Hepatocyte (in vitro differentiated cells): ENCODE data around the gene ZMYM4. TPM values are rescaled to one million over a fixed set of nuclear protein-coding genes. Genes with fewer than 3 reads are reported as not detected.

Experiments
- DNase-seq: peaks from one replicate; pipeline ENCODE4 v3.0.0-alpha.2; 2016; ENCODE audit warnings: low spot score
- H2AFZ ChIP-seq: fragments of 200-600 bp; sonication (generic); 2 replicates; pipeline ENCODE4 v1.6.0; 2016; ENCODE audit warnings: antibody characterized with exemption, mild to moderate bottlenecking
- H3K27ac ChIP-seq: fragments of 200-600 bp; sonication (generic); 2 replicates; pipeline ENCODE4 v1.5.1; 2016; ENCODE audit warnings: mild to moderate bottlenecking
- H3K27me3 ChIP-seq: fragments of 200-600 bp; sonication (generic); 2 replicates; pipeline ENCODE4 v1.6.1; 2016
- H3K36me3 ChIP-seq: fragments of 200-600 bp; sonication (generic); replicated peaks from 2 replicates; pipeline ENCODE4 v1.5.1; 2016; ENCODE audit warnings: low read depth; ENCODE audit not compliant: insufficient read depth
- H3K4me1 ChIP-seq: fragments of 200-600 bp; sonication (generic); 2 replicates; pipeline ENCODE4 v1.5.1; 2016; ENCODE audit warnings: mild to moderate bottlenecking, moderate library complexity; ENCODE audit not compliant: insufficient read depth
- H3K4me2 ChIP-seq: fragments of 200-600 bp; sonication (generic); 2 replicates; pipeline ENCODE4 v1.6.0; 2016
- H3K4me3 ChIP-seq: fragments of 200-600 bp; sonication (generic); 2 replicates; pipeline ENCODE4 v1.5.1; 2016; ENCODE audit warnings: mild to moderate bottlenecking
- H3K79me2 ChIP-seq: fragments of 200-600 bp; sonication (generic); 2 replicates; pipeline ENCODE4 v1.6.0; 2017; ENCODE audit warnings: mild to moderate bottlenecking
- H3K9me2 ChIP-seq: fragments of 200-600 bp; sonication (generic); replicated peaks from 2 replicates; pipeline ENCODE4 v1.6.0; 2017; ENCODE audit warnings: mild to moderate bottlenecking; ENCODE audit not compliant: insufficient read depth
- H3K9me3 ChIP-seq: fragments of 200-600 bp; sonication (generic); 2 replicates; pipeline ENCODE4 v1.5.1; 2016; ENCODE audit warnings: low read depth, mild to moderate bottlenecking
- H4K20me1 ChIP-seq: fragments of 200-600 bp; sonication (generic); 2 replicates; pipeline ENCODE4 v1.6.0; 2016; ENCODE audit warnings: mild to moderate bottlenecking; ENCODE audit not compliant: insufficient read depth, poor library complexity, severe bottlenecking
- EZH2 ChIP-seq: fragments of 200-600 bp; sonication (generic); IDR thresholded peaks from 2 replicates; pipeline ENCODE4 v1.6.1; 2016; ENCODE audit warnings: antibody characterized with exemption, mild to moderate bottlenecking, borderline replicate concordance
- EZH2phosphoT487 ChIP-seq: fragments of 200-600 bp; sonication (generic); IDR thresholded peaks from one replicate; pipeline ENCODE4 v1.6.1; 2018; ENCODE audit warnings: antibody characterized with exemption, mild to moderate bottlenecking, low read depth, moderate library complexity; ENCODE audit not compliant: unreplicated experiment, severe bottlenecking
- WGBS: methylation state at CpG from one replicate; pipeline ENCODE4 v1.1.6; 2016; ENCODE audit warnings: low lambda C conversion rate; ENCODE audit errors: missing lambda C conversion rate; 5-methylcytosine and 5-hydroxymethylcytosine counted together
- polyA plus RNA-seq: library from polyadenylated mRNA; unstranded; fragments of >200 nt; fragmentation: Nextera tagmentation; extraction: Ambion mirVana; gene quantifications from 2 replicates; pipeline ENCODE4 v1.2.1, GENCODE V29; 2016
- total RNA-seq: library from RNA; depleted of rRNA; stranded (reverse); fragments of >200 nt; gene quantifications from 2 replicates; pipeline ENCODE4 v1.2.3, GENCODE V29; 2014
- TF ChIP-seq, protein P1 (sequence below): fragments of 200-600 bp; sonication (generic); IDR thresholded peaks from 2 replicates; pipeline ENCODE4 v1.5.1; 2016; ENCODE audit warnings: antibody characterized with exemption, mild to moderate bottlenecking; ENCODE audit not compliant: poor library complexity

ZMYM4 gene
- total and polyA plus RNA-seq, 2 experiments from 2014 or later, result 17.6 to 43.4 TPM

DNA sequence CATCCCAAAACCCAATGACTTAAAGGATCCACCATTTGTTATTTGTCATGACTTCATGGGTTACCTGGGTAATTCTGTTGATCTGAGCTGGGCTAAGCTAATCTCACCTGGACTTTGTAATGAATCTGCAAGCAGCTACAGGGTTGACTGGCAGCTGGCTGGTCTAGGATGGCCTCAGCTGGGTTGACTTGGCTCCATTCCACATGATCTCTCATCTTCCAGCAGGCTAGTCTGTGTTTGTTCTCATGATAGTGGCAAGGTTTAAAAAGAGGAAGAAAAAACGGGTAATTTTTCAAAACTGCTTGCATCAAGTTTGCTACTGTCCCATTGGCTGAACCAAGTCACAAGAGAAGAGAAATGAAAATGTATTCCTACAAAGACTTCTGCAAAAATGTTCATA is 24.8 kb upstream of the ZMYM4 start:
- peak; percentile 69 for DNase-seq
- peak overlapping the region; percentile 39 for H3K27ac ChIP-seq

DNA sequence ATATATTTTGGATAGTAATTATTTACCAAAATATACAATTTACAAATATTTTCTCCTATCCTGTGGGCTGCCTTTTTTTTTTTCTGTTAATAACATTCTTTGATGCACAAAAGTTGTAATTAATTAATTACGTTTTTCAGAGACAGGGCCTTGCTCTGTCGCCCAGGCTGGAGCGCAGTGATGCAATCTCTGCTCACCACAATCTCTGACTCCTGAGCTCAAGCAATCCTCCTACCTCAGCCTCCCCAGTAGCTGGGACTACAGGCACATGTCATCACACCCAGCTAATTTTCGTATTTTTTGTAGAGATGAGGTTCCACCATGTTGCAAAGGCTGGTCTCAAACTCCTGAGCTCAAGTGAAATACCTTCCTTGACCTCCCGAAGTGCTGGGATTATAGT is 21.3 kb upstream of the ZMYM4 start:
- Histone ChIP-seq H3K27me3 (no peaks in the 10 kb centered on the region), H3K9me2 (no peaks in the 10 kb centered on the region), H3K36me3 (no peaks in the 10 kb centered on the region), H3K4me2 (no peak overlapping the region), H3K27ac (no peak overlapping the region), H4K20me1 (no peaks in the 10 kb centered on the region), H3K9me3 (no peaks in the 10 kb centered on the region), H3K4me1 (no peaks in the 10 kb centered on the region), H3K4me3 (no peak overlapping the region), H2AFZ (no peak overlapping the region), H3K79me2 (no peaks in the 10 kb centered on the region)
- WGBS, result 95% methylated on average over 5 of the region's 5 CpGs
- DNase-seq, result no peak
- TF ChIP-seq, protein P1, sequence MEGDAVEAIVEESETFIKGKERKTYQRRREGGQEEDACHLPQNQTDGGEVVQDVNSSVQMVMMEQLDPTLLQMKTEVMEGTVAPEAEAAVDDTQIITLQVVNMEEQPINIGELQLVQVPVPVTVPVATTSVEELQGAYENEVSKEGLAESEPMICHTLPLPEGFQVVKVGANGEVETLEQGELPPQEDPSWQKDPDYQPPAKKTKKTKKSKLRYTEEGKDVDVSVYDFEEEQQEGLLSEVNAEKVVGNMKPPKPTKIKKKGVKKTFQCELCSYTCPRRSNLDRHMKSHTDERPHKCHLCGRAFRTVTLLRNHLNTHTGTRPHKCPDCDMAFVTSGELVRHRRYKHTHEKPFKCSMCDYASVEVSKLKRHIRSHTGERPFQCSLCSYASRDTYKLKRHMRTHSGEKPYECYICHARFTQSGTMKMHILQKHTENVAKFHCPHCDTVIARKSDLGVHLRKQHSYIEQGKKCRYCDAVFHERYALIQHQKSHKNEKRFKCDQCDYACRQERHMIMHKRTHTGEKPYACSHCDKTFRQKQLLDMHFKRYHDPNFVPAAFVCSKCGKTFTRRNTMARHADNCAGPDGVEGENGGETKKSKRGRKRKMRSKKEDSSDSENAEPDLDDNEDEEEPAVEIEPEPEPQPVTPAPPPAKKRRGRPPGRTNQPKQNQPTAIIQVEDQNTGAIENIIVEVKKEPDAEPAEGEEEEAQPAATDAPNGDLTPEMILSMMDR, result no peak

More for the DNA sequence above, 24.8 kb upstream of the ZMYM4 start:
- Histone ChIP-seq H3K9me2 (no peaks in the 10 kb centered on the region), H3K4me1 (no peaks in the 10 kb centered on the region), H3K4me3 (no peak overlapping the region), H4K20me1 (no peaks in the 10 kb centered on the region), H3K27me3 (no peaks in the 10 kb centered on the region), H2AFZ (no peak overlapping the region), H3K4me2 (no peak overlapping the region), H3K79me2 (no peaks in the 10 kb centered on the region), H3K9me3 (no peaks in the 10 kb centered on the region), H3K36me3 (no peaks in the 10 kb centered on the region)
- TF ChIP-seq, protein P1, result no peak
- TF ChIP-seq EZH2phosphoT487 (no peak), EZH2 (no peak)
- WGBS, result 84% methylated on average over 1 of the region's 1 CpG

DNA sequence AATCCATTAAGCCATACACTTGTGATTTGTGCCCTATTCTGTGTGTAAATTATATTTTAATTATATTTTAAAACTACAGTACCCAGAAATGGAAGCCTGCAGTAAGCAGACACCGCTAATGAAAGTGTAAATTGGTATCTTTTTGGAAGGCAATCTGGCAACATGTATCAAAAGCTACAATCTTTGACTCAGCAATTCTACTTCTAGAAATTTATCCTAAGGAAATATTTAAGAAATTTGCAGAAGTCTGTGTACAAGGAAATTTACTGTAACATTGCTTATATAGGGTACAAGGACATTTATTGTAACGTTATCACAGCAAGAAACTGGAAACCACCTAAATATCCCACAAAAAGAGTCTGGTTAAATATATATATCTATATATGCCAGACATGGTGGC is 14.6 kb upstream of the ZMYM4 start:
- Histone ChIP-seq H3K9me2 (no peaks in the 10 kb centered on the region), H3K79me2 (no peaks in the 10 kb centered on the region), H3K4me3 (no peak overlapping the region), H3K9me3 (no peaks in the 10 kb centered on the region), H3K4me1 (no peaks in the 10 kb centered on the region), H3K4me2 (no peak overlapping the region), H3K36me3 (no peaks in the 10 kb centered on the region), H3K27me3 (no peaks in the 10 kb centered on the region), H4K20me1 (no peaks in the 10 kb centered on the region), H3K27ac (no peak overlapping the region), H2AFZ (no peak overlapping the region)
- no peak for DNase-seq
- TF ChIP-seq EZH2phosphoT487, result no peak
- no peak for TF ChIP-seq EZH2
- TF ChIP-seq, protein P1, result no peak
- 94% methylated on average over 2 of the region's 2 CpGs for WGBS

DNA sequence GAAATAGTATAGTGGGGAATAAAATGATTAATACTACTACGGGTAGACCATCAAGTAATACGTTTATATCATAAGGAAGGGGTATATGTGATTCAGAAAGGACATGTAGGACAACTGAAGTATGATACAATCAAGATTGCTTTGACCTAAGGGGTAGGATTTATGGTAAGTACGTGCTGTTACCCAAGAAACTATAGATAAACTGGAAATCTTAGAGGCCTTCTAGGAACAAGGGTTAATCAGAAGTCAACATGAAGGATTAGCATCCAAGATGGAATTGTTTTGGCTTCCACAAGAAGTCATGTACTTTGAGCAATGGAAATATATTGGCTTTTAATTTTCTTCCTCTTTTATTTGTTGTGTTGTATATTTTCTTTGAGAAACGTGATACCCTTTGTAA is 13.2 kb upstream of the ZMYM4 start:
- Histone ChIP-seq H4K20me1 (no peaks in the 10 kb centered on the region), H3K9me3 (no peaks in the 10 kb centered on the region), H3K27ac (no peak overlapping the region), H3K36me3 (no peaks in the 10 kb centered on the region), H3K4me3 (no peak overlapping the region), H3K9me2 (no peaks in the 10 kb centered on the region), H3K4me2 (no peak overlapping the region), H2AFZ (no peak overlapping the region), H3K4me1 (no peaks in the 10 kb centered on the region), H3K27me3 (no peaks in the 10 kb centered on the region), H3K79me2 (no peaks in the 10 kb centered on the region)
- DNase-seq, result no peak
- WGBS, result 85% methylated on average over 4 of the region's 4 CpGs
- TF ChIP-seq EZH2 (no peak), EZH2phosphoT487 (no peak)
- TF ChIP-seq, protein P1, result no peak
